ENCODE data around the gene KIAA0930.

Gene KIAA0930

GRCh38 chr22:45210174-45210573 is 30.5 kb downstream of the KIAA0930 start:
- TF ChIP-seq REST (IDR thresholded peaks at IDR 0.05; ENCODE audit: insufficient read depth in 1 of 2, low read depth in 2 of 2, low read length in 2 of 2) (no peak), POLR2AphosphoS5 (IDR thresholded peaks at IDR 0.05; ENCODE audit: low read depth, low read length) (no peak), TAF1 (IDR thresholded peaks at IDR 0.05; ENCODE audit: borderline replicate concordance, insufficient read depth, low read length) (no peak), FOXP2 (optimal IDR thresholded peaks at IDR 0.05; ENCODE audit: borderline replicate concordance, extremely low read depth, extremely low read length, insufficient read depth) (no peak), SIN3A (IDR thresholded peaks at IDR 0.05; ENCODE audit: borderline replicate concordance, insufficient read depth, low read length) (no peak)

GRCh38 chr22:45208993-45209838 is 31.5 kb downstream of the KIAA0930 start:
- no peak for TF ChIP-seq TAF1 (IDR thresholded peaks at IDR 0.05; ENCODE audit: borderline replicate concordance, insufficient read depth, low read length)
- peak; percentile 25 for TF ChIP-seq FOXP2 (optimal IDR thresholded peaks at IDR 0.05; ENCODE audit: borderline replicate concordance, extremely low read depth, extremely low read length, insufficient read depth)
- no peak for TF ChIP-seq SIN3A (IDR thresholded peaks at IDR 0.05; ENCODE audit: borderline replicate concordance, insufficient read depth, low read length)

GRCh38 chr22:45208696-45208992 is 32.0 kb downstream of the KIAA0930 start:
- TF ChIP-seq REST (IDR thresholded peaks at IDR 0.05; ENCODE audit: insufficient read depth in 1 of 2, low read depth in 2 of 2, low read length in 2 of 2) (no peak), SIN3A (IDR thresholded peaks at IDR 0.05; ENCODE audit: borderline replicate concordance, insufficient read depth, low read length) (no peak), FOXP2 (optimal IDR thresholded peaks at IDR 0.05; ENCODE audit: borderline replicate concordance, extremely low read depth, extremely low read length, insufficient read depth) (no peak)

GRCh38 chr22:45207981-45208664 is 32.6 kb downstream of the KIAA0930 start:
- TF ChIP-seq POLR2AphosphoS5 (IDR thresholded peaks at IDR 0.05; ENCODE audit: low read depth, low read length) (no peak), TAF1 (IDR thresholded peaks at IDR 0.05; ENCODE audit: borderline replicate concordance, insufficient read depth, low read length) (no peak), REST (IDR thresholded peaks at IDR 0.05; ENCODE audit: insufficient read depth in 1 of 2, low read depth in 2 of 2, low read length in 2 of 2) (no peak), FOXP2 (optimal IDR thresholded peaks at IDR 0.05; ENCODE audit: borderline replicate concordance, extremely low read depth, extremely low read length, insufficient read depth) (no peak), SIN3A (IDR thresholded peaks at IDR 0.05; ENCODE audit: borderline replicate concordance, insufficient read depth, low read length) (no peak)

- TF ChIP-seq TAF1 (IDR thresholded peaks at IDR 0.05; ENCODE audit: borderline replicate concordance, insufficient read depth, low read length), result no peak
- no peak for TF ChIP-seq FOXP2 (optimal IDR thresholded peaks at IDR 0.05; ENCODE audit: borderline replicate concordance, extremely low read depth, extremely low read length, insufficient read depth)
- TF ChIP-seq REST (IDR thresholded peaks at IDR 0.05; ENCODE audit: insufficient read depth in 1 of 2, low read depth in 2 of 2, low read length in 2 of 2), result no peak
- no peak for TF ChIP-seq POLR2AphosphoS5 (IDR thresholded peaks at IDR 0.05; ENCODE audit: low read depth, low read length)
- TF ChIP-seq SIN3A (IDR thresholded peaks at IDR 0.05; ENCODE audit: borderline replicate concordance, insufficient read depth, low read length), result no peak
Observed at GRCh38 chr22:45207533-45207932, 33.2 kb downstream of the KIAA0930 start.
